Mucosa of rectum (tissue), 2 donors: Measurements from ENCODE around the gene CDC123.
"Not testable (repeated sequence)": the region's sequence is repeated elsewhere in the genome, so short reads cannot be mapped to it uniquely, and the experiment has no call there.

ENCODE experiments used
- H3K27ac ChIP-seq, 2 donors: one replicate each; pipeline ENCODE4 v1.7.0; 2013; ENCODE audit warnings: inconsistent platforms in 2 of 2, low read depth in 2 of 2, low read length in 2 of 2
- H3K27me3 ChIP-seq, 2 donors: one replicate each; pipeline ENCODE4 v1.7.0; 2013; ENCODE audit warnings: low read length in 2 of 2; ENCODE audit not compliant: control insufficient read depth in 2 of 2, insufficient read depth in 2 of 2
- H3K36me3 ChIP-seq, 2 donors: one replicate each; pipeline ENCODE4 v1.7.0; 2013; ENCODE audit warnings: low read length in 2 of 2; ENCODE audit not compliant: control insufficient read depth in 2 of 2, insufficient read depth in 2 of 2
- H3K4me1 ChIP-seq, 2 donors: one replicate each; pipeline ENCODE4 v1.7.0; 2013; ENCODE audit warnings: low read length in 2 of 2, mild to moderate bottlenecking in 1 of 2; ENCODE audit not compliant: control insufficient read depth in 2 of 2, insufficient read depth in 2 of 2
- H3K4me3 ChIP-seq, 2 donors: one replicate each; pipeline ENCODE4 v1.7.0; 2013; ENCODE audit warnings: low read length in 2 of 2
- H3K9ac ChIP-seq, 2 donors: one replicate each; pipeline ENCODE4 v1.7.0; 2013; ENCODE audit warnings: low read length in 2 of 2, low read depth in 1 of 2, mild to moderate bottlenecking in 1 of 2
- H3K9me3 ChIP-seq, 2 donors: one replicate each; pipeline ENCODE4 v1.7.0; 2013; ENCODE audit warnings: low read length in 2 of 2; ENCODE audit not compliant: control insufficient read depth in 2 of 2
- donor health status: healthy.
- donor health status: Normal muscosa, but diverticular disease.

Gene CDC123

DNA sequence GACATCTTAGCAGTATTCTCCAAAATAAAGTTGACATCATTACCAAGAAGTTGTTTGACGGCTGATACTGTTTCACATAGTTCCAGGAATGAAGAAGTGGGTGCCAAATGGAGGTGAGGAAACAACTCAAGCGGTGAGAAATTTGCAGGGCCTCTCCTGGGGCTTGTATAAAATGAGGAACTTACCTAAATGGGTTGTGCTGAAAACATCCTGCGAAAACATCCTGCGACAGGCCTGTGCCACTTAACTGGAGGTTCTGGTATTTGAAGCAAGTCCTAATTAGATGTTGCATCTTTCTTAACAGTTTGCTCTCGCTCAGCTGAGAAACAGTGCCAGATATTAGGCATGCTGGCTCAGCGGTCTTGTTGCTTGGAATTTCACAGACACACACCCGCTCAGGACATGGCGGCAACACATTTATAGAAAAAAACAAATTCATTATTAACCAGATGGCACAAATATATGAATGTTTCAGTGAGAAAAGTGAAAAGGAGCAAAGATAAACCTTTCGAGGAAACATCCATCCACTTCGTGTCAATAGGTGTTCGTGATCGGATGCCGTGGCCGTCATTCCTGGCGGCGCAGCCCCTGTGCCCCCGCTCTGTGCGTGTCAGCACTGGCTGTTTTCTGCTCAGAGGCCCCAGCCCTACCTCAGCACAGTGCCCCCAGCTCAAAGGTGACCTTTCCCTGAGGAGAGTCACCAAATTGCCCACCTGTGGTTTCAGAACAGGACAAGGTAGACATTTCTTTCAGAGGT is 48.1 kb downstream of the CDC123 start:
- Histone ChIP-seq H3K4me1 (no peaks in the 10 kb centered on the region), H3K9me3 (no peaks in the 10 kb centered on the region), H3K27me3 (no peaks in the 10 kb centered on the region), H3K9ac (no peak overlapping the region), H3K4me3 (no peak overlapping the region), H3K36me3 (peaks cover 25 to 29% of the 10 kb centered on the region in 2 donors), H3K27ac (peak overlapping the region in 1 of 2 donors; percentile 13)

DNA sequence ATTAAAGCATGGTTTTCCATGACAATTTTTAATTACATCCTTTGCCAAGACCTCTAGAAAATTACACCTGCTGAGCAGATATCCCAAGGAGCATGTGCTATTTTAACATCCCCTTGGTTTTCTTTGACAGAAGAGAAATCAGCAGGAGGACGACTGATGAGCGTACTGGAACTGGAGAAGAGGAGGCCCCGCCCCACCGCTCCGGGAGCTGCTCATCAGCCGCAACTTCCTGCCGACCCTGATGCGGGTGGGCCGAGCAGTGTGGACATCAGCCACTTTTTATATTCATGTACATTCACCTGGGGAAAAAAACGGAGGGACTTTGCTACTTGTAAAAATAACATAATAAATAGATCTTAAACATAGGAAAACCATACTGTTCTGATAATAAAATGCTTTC is 54.2 kb downstream of the CDC123 start:
- Histone ChIP-seq H3K9me3 (no peaks in the 10 kb centered on the region), H3K36me3 (peaks cover 18 to 21% of the 10 kb centered on the region in 2 donors), H3K4me3 (no peak overlapping the region), H3K27me3 (no peaks in the 10 kb centered on the region), H3K9ac (no peak overlapping the region), H3K27ac (no peak overlapping the region), H3K4me1 (no peaks in the 10 kb centered on the region)

DNA sequence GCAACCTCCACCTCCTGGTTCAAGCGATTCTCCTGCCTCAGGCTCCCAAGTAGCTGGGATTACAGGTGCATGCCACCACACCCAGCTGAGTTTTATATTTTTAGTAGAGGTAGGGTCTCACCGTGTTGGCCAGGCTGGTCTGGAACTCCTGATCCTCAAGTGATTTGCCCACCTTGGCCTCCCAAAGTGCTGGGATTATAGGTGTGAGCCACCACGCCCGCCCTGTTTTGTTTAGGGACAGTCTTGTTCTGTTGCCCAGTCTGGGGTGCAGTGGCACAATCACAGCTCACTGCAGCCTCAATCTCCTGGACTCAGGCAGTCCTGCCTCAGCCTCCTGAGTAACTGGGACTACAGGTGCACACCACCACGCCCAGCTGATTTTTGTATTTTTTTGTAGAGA is 54.7 kb downstream of the CDC123 start:
- H3K36me3 ChIP-seq, result peaks cover 17 to 21% of the 10 kb centered on the region in 2 donors
- H3K4me1 ChIP-seq, H3K9ac ChIP-seq, H3K4me3 ChIP-seq, H3K27me3 ChIP-seq, H3K27ac ChIP-seq, H3K9me3 ChIP-seq: not testable (repeated sequence)

DNA sequence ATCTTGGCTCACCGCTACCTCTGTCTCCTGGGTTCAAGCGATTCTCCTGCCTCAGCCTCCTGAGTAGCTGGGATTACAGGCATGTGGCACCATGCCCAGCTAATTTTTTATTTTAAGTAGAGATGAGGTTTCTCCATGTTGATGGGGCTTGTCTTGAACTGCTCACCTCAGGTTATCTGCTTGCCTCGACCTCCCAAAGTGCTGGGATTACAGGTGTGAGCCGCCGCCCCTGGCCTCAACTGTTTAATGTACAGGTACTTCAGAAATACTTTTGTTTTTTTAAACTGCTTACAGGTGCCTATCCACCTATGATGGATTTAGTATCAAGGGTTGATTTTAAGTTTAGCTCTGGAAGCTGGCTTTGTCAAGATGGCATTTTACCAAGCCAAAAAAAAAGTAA is 55.6 kb downstream of the CDC123 start:
- no peak overlapping the region for H3K27ac ChIP-seq
- no peak overlapping the region for H3K9ac ChIP-seq
- no peaks in the 10 kb centered on the region for H3K4me1 ChIP-seq
- no peak overlapping the region for H3K4me3 ChIP-seq
- no peaks in the 10 kb centered on the region for H3K27me3 ChIP-seq
- H3K9me3 ChIP-seq, result no peaks in the 10 kb centered on the region
- H3K36me3 ChIP-seq, result peaks cover 9 to 14% of the 10 kb centered on the region in 2 donors

DNA sequence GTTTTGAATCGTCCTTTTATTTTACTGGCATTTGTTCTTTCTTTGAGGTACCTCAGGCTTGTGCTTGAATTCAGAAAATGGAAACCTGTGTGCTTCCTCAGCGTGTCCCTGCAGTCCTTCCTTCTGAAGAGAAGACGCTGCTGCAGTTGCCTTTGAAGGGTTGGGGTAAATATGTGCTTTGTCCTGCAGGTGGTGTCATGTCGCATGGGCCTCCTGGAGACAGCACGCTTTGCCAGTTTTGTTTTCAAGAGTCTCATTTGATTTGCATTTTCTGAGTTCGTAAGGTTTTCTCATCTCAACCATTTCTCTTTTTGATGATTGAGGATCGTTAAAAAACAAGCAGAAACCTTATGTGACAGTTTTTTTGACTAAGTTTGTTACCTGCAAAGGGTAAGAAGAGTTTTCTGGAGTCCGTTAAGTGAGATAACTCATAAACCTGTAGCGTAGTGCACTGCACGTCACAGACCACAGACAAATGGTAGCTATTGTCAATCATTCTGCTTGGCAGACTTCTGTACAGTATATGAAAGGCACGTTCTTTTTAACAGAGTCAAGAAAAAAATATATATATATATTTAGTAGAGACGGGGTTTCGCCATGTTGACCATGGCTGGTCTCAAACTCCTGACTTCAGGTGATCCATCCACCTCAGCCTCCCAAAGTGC is 57.0 kb downstream of the CDC123 start:
- Histone ChIP-seq H3K4me1 (no peaks in the 10 kb centered on the region), H3K27ac (no peak overlapping the region), H3K36me3 (peaks cover 2 to 3% of the 10 kb centered on the region in 2 donors), H3K4me3 (peak overlapping the region in 1 of 2 donors; percentile 26), H3K9me3 (no peaks in the 10 kb centered on the region), H3K9ac (no peak overlapping the region), H3K27me3 (no peaks in the 10 kb centered on the region)

DNA sequence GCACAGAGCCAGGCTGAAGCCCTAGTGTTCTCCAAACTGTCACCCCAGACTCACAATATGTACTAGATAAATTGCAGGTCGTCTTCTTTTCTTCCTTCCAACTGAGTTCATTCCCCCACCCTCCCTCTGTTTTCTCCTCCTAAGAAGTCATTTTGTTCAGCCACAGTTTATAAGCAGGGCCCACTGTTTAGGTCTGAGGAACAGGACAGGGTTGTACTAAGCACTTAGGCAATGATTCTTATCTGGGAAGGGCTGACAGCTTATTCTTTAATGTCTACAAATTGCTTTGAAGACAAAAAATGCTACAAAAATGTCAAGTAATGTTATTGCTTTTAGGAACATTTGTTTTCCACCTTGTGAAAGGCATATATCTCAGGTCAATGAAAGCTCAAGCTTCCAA is 59.1 kb downstream of the CDC123 start:
- Histone ChIP-seq H3K9ac (no peak overlapping the region), H3K27me3 (no peaks in the 10 kb centered on the region), H3K4me3 (no peak overlapping the region), H3K27ac (no peak overlapping the region), H3K36me3 (peaks cover 0 to 2% of the 10 kb centered on the region in 2 donors), H3K9me3 (no peaks in the 10 kb centered on the region), H3K4me1 (no peaks in the 10 kb centered on the region)

DNA sequence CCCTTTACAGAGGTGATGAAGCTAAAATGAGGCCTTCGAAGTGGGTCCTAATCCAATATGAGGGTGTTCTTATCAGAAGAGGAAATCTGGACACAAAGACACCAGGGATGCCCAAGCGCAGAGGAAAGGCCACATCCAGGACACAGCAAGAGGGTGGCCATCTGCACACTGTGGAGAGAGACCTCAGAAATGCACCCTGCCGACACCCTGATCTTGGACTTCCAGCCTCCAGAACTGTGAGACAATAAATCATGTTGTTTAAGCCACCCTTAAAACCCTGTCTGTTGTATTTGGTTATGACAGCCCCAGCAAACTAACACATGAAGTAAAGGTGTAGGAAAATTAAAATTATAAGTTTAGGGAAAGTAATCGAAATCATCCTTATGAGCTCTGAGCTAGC is 64.0 kb downstream of the CDC123 start:
- H3K27me3 ChIP-seq, result no peaks in the 10 kb centered on the region
- no peaks in the 10 kb centered on the region for H3K36me3 ChIP-seq
- no peak overlapping the region for H3K9ac ChIP-seq
- H3K4me1 ChIP-seq, result peaks cover 5% of the 10 kb centered on the region in 2 donors
- H3K4me3 ChIP-seq, result no peak overlapping the region
- H3K9me3 ChIP-seq, result no peaks in the 10 kb centered on the region
- no peak overlapping the region for H3K27ac ChIP-seq

DNA sequence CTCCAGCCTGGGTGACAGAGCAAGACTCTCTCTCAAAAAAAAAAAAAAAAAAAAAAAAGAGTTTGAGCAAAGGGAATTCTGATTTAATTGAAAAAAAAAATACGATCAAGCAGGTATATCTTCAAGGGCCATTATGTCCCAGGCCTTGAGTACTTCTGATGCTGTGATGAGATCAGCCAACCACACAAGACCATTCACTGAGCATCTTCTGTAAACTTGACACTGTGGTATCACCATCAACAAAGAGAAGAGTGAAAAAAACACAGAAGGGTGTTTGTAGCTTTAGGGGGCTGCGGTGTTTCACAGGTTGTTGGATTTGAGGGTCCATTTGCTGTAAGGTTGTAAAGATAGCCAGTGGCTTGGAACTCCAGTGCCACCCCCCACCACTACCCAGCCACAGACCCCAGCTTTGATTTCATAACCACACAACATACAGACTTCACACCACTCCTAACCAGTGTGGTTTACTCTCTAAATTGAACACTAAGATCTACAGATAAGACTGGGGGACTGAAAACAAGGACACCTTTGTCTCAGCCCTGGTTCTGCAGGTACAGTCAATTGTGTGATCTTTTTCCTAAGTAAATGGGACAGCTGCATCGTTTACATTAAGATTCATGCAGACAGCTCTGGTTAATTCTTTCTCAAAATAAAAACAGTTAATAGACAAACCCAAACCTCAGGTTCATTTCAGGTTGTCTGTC is 66.4 kb downstream of the CDC123 start:
- no peak overlapping the region for H3K4me3 ChIP-seq
- no peak overlapping the region for H3K9ac ChIP-seq
- no peaks in the 10 kb centered on the region for H3K9me3 ChIP-seq
- H3K36me3 ChIP-seq, result no peaks in the 10 kb centered on the region
- H3K4me1 ChIP-seq, result peaks cover 9 to 13% of the 10 kb centered on the region in 2 donors
- H3K27ac ChIP-seq, result no peak overlapping the region
- no peaks in the 10 kb centered on the region for H3K27me3 ChIP-seq

DNA sequence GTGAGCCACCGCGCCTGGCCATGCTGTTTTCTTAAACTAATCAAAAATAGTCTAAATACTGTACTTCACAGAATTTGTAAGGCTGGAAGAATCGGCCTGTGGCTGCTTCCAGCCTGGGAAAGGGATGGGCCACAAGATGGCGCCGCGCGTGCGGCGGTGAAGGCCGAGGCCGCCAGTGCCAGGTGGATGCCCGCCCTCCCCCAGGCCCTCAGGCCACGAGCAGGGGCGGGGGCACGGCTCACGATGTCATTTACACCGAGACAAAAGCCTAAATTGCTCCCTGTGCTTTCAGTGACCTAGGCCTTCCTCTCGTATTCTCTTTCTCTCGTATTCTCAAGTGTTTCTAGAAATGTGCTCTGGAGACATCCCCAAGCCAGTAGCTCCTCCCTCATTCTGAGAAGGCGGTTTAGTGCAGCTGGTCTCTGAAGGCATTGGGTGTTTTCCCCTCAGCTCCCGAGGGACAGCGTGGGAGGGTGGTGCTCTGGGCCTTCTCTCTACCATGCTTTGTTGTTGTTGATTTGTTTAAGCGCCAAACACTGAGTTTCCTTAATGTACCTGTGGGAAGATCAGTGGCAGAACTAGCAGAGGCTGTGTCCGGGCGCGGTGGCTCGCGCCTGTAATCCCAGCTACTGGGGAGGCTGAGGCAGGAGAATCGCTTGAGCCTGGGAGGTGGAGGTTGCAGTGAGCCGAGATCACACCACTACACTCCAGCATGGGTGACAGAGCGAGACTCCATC is 68.4 kb downstream of the CDC123 start:
- Histone ChIP-seq H3K4me3 (peak overlapping the region; percentile 71 to 72), H3K4me1 (peaks cover 9 to 13% of the 10 kb centered on the region in 2 donors), H3K9ac (peak overlapping the region; percentile 20 to 62), H3K27ac (peak overlapping the region; percentile 31 to 52), H3K27me3 (no peaks in the 10 kb centered on the region), H3K9me3 (no peaks in the 10 kb centered on the region), H3K36me3 (no peaks in the 10 kb centered on the region)
